Activated CD8-positive, alpha-beta memory T cell treated with anti-CD3 and anti-CD28 coated beads, Interleukin-2, amount 50 U/mL, for 1 hour (primary cell): ENCODE measurements around the gene CPVL.
"Not testable (repeated sequence)": the region's sequence is repeated elsewhere in the genome, so short reads cannot be mapped to it uniquely, and the experiment has no call there.

Experiments
- DNase-seq: peaks from one replicate; pipeline ENCODE4 v3.0.0-alpha.2; 2020; ENCODE audit errors: extremely low read depth

Gene CPVL

DNA sequence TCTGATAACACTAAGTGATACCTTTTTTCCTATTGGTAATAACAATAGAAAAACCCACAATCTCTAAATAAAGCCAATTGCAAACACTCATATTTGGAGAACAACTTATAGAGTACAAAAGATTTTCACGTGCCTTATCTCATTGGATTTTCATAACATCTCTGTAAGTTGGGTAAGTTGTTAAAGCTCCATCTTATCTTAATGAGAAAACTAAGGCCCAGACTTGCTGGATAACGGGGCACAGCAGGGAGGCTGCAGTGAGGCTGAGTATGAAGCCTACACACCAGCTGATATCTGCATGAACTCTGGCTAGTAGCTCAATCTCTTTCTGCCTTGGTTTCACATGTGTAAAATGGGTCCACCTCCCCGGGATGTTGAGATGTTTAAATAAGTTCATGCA, 26.8 kb downstream of the CPVL start:
- DNase-seq, result no peak

- no peak for DNase-seq
Measured at GRCh38 chr7:29116361-29117200, 29.8 kb downstream of the CPVL start.

DNA sequence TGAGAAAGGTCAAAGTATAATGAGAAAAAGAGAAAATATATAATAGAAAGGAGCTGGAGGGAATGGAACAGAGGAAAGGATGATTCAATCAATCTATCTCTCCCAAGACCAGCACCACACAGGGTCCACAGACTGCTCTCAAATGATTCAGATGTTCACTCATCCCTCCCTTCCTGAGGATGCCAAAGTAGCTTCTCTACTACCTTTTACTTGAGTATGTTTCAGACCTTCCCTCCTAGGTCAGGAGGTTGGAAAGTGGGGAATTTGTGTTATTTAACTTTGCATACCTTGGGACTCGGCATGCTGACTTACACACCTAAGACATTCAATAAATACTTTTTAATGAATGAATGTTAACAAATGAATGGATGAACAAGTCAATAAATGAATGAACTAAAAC, 30.6 kb downstream of the CPVL start:
- no peak for DNase-seq

GRCh38 chr7:29115130-29115687, 31.1 kb downstream of the CPVL start:
- DNase-seq, result no peak

DNA sequence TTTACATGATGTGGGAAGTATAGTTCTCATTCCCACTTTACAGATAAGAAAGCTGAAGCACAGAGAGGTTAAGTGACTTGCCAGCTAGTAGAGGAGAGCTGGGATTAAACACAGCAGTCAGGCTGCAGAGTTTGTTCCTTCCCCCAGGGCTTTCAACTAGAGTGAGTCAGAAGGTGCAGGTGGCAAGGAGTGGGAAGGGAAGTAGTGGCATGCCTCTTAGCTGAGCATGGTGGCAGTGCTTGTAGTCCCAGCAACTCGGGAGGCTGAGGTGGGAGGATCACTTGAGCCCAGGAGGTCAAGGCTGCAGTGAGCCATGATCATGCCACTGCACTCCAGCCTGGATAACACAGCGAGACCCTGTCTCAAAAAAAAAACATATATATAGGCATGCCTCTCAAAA, 32.1 kb downstream of the CPVL start:
- not testable (repeated sequence) for DNase-seq

DNA sequence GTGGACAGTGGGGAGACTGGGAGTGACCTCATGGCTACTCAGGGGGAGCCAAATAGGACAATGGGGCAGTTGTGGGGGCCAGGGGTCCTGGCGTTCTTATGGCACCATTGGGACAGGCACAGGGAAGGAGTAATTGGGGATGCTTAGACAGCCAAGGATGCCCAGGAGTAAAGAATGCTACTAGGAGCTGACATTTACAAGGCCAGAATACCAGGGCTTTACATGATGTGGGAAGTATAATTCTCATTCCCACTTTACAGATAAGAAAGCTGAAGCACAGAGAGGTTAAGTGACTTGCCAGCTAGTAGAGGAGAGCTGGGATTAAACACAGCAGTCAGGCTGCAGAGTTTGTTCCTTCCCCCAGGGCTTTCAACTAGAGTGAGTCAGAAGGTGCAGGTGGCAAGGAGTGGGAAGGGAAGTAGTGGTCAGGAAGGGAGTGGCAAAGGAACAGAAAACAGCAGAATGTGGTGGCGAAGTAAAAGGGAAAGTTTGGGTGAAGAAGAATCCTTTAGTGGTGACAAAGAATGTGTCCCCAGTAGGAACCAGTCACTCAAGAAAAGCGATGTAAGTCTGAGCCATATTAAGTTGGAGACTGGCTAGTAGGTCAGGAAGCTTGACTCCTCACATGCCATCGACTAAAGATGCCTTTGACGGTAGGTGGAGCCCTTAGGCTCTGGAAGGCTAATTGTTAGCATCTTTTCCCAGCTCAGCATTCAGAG, 32.8 kb downstream of the CPVL start:
- no peak for DNase-seq

DNA sequence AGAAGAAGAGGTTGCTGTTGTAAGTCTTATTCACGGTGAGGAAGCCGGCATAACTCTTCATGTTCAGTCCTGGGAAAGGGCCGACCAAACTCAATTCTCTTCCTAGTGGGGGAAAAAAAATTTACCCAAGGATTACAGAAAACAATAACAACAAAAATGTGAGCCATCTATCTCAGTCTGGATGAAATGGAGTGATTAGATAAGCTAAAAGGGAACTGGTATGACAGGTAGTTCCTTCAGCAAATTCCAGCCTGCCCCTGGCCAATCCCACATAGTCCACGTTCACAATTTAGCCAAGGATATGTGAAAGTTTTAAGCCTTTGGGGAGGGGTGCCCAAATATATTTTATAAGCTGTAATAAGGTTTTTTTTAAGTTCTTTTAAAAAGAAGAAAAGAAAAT, 33.6 kb downstream of the CPVL start:
- no peak for DNase-seq

- DNase-seq, result no peak
Measured at GRCh38 chr7:29109899-29110298, 36.4 kb downstream of the CPVL start.

DNA sequence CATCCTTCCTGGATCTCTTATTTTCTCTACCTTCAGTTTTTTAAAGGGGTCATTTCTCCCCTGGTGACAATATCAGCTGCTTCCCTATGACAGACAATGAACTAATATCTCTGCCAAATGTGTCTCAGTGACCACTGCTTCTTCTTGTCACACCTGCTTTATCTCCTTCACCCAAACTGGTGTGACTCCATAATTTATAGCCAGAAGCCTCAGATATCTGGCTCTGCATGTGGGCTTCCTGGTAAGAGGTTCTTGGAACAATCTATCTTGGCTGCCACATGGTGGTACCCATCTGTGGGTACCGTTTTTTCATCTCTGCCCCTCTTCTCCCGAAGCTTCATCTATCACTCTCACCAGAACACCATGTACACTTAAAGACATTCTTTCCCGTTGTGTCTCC, 37.0 kb downstream of the CPVL start:
- no peak for DNase-seq

DNA sequence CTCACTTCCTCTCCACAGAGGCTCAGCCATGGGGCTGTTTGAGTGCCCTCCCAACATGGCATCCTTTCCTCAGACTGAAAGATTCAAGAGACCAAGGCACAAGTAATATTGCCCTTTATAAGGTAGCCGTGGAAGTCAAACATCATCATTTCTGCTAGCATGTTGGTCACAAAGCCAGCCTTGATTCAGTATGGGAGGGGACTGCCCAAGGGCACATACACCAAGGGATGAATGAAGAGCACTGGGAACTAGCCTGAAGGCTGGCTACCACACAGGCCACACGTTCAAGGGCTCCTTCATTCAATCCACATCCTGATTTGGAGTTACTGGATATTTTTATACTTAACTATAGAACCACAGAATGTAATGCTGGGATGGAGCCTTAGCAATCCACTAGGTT, 39.3 kb downstream of the CPVL start:
- DNase-seq, result no peak

- DNase-seq, result no peak
Measured at GRCh38 chr7:29106669-29106988, 39.7 kb downstream of the CPVL start.

DNA sequence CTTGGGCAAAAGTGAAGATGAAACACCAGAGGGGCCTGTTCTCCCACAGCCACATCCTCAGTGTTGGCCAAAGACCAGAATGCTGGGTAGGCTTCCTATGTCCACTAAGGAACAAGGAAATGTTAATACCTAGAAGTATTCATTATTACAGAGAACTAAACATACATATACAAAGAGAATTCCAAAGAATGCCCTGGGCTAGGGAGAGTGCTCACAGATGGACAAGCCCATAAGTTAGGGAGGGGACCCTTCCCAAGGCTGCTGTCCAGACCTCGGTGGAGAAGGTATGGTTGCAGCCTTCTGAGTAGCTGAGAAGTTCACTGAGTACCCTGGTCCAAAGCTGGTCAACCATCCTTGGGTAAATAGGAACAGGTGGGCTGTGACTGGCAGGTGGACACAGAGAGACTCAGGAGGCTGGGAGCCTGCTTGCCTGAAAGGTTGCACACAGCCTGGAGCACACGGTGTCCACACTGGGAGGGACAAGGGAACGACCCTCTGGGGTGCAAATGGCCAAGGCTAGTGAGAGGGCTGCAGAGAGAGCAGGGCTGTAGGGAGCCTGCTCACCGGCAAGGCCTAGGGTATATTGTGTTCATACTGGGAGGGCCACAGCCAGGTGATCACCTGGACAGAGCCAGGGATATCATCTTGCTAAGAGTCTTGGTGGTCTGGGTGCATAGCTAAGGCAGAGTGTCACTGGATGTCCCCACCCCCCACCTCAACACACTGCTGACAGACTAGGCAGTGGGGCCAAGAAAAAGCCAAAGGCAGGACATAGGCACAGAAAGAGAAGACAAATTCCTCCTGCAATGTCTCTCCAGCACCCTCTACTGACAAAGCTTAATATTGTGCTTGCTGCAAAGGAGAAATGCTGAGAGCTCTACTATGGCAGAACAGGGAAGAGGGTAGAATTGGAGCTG, 40.3 kb downstream of the CPVL start:
- DNase-seq, result no peak

GRCh38 chr7:29105191-29105590, 41.1 kb downstream of the CPVL start:
- no peak for DNase-seq

DNA sequence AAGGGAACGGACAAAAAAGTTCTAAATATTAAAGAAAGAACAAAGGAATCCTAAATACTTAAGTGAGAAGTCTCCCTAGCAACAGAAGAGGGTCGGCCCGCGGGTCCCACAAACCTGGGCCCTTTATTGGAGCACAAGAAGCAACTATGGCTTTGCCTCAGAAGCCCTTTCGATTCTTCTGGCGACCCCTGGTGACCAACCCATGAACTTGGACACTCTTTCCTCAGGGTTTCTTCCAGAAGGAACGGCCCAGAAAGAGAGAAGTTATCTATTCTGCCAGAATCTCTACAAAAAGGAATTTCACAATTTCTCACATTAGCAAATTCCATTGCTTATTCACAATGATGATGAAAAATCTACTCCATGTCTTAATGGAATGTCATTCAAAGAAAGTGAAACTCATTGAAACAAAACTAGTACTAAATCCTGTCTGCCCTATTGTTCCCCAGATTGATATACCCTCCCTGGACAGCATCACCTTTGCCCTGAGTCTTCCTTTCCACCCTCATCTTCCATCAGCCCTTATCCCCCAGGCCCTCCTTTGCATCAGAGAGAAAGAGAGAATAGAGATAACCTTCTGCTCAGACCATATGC, 43.7 kb downstream of the CPVL start:
- DNase-seq, result no peak

DNA sequence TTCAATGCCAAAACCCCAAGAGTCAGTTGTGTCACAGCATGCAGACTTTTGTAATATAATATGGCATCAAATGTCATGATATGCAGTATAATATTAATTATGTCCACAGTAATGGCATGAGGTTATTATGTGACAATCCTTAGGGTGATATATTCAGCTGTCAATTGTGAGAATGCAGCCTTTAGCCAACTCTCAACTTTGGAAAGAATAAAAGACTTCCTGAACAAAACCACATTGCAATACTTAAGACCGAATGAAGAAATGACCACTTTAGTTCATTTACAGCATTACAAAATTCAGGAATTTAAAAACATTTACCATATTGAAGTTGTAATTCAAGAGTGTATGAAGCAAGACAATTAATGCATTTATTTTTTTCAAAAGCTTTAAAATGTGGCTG, 45.4 kb downstream of the CPVL start:
- no peak for DNase-seq

DNA sequence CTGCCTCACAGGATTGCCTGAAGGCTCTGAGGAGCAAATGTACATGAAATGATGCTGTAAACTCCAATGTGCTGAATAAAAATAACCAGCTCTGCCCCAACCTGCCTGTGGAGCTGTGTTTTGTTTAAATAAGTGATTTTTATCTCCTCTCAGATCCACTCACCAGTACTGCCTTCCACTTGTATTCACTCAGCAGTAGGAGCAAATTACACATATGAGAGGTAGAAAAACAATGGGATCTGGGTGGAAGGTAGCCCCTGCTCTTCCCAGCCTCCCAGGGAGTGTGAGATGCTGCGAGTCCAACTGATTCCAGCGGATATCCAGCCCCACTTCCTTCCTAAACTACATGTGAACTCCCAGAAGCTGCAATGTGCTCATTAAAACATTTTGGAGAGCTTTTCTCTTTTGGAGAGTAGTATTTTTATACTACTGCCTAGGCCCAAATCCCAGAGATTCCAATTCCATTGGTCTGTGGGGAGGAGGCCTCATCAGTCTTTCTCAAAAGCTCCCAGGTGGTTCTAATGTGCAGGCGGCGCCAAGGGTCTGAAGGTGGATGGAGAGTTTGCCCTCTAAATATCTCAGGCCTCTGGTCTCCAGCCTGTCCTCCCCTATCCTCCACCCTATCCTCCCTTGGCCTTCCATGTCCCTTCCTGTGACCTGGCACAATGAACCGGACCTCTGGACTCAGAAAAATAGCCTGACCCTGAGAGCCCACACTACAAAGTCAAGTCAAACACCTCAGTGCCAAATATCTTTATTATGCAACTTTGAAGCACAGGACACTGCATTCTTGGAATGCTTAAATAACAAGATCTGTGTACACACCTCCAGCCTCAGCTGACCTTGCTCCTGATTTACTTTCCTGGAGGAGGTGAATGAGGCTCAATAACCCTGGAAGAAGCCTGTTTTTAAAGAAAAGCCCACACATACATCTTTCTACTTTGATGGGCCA, 46.2 kb downstream of the CPVL start:
- DNase-seq, result no peak

DNA sequence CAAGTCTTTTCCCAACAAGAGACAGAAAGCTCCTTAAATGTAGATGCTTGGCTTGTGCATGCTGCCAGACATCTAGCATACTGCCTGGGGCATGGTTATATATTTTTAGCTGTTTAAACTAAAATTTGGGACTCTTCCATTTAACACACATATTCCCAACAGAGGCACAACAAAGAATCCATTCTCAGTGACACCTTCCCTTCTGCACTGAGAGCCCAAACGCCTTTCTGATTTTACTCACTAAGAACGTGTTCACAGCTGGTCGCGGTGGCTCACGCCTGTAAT, 49.9 kb downstream of the CPVL start:
- DNase-seq, result no peak

GRCh38 chr7:29095631-29096445, 50.5 kb downstream of the CPVL start:
- DNase-seq, result no peak

- DNase-seq, result not testable (repeated sequence)
Measured at GRCh38 chr7:29093091-29093490, 53.2 kb downstream of the CPVL start.

DNA sequence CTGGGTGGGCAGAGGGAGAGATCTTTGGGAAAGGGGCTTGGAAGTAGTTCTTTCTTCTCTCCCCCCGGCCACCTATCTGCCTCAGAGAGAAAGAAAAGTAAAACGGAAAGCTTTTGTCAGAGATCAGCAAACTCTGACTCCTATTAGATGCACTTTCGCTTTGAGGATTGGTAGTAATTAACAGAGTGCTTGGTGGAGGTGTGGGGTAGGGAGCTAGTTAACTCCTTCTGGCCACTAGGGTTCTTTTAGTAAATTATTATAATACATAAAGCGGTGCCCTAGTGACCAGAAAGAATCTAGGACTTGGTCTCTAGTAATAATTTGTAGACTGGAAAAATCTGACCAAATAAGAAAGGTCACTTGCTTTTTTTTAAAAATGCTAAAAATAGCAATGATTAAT, 54.6 kb downstream of the CPVL start:
- no peak for DNase-seq
